Measurements from ENCODE around the gene ZNF334. TPM values are rescaled to one million over a fixed set of nuclear protein-coding genes. Genes with fewer than 3 reads are reported as not detected.
A peak's percentile ranks its signal among the peaks of the same experiment; 100 is the strongest.

The ZNF334 gene
- total RNA-seq, 1 experiment from 2014 or later: 18.7 TPM

DNA sequence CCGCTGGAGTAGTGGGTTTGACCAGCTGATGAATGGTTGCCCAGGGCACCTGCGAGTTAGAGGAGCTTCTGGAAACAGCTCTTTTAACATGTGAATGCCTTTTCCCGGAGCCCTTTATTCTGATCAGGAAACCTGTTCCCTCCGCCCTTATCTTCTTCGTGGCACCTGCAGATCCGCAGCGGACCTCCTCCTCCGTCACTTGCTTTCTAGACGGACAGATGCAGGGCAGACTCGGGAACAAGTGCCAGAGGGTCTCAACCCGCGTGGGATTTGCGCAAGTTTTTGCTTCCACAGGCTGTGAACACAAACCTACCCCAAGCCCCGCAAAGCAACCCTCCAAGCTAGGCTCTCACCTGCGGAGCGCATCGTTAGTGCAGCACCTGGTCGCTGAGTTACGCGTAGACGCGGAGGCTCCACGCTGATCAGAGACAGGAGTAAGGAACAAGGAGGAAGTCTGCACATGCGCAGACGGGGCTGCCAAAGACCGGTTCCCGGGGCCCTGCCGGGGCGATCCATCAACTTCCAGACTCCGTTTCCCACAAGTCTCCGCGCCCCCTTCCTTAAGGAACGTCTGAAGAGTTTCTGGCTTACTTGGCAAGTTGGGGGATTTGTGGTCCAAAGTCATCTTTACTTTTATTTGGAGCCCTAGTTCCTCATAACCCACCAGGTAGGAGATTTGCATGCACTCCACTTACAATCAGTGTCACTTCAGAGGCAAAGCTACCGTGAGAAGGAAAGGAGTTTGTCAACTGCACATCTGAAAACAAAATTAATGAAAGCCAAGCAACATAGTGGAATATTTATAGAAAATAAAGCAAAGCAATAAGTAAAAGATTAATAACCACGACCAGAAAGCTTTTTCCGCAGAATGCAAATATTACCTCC is 54.3 kb downstream of the ZNF334 start:
- ChIA-PET POLR2A (interaction anchor here (1.0 to 1.1 kb wide), 2 partner anchors 11 to 26 kb away, joined by 3 read pairs; no protein-coding TSS in a partner anchor), CTCF (interaction anchor here (1.7 kb wide), 1 partner anchor 26 kb away, joined by 8 read pairs; no protein-coding TSS in a partner anchor)
- H3K36me3 Mint-ChIP-seq: peaks cover 38% of the 10 kb centered on the region
- peaks cover 28% of the 10 kb centered on the region for H3K4me1 Mint-ChIP-seq
- peak overlapping the region; percentile 89 for H3K27ac Mint-ChIP-seq
- H3K4me3 Mint-ChIP-seq: peak overlapping the region; percentile 73
- ATAC-seq (peak; percentile 94), DNase-seq (ENCODE audit: low spot score) (peak; percentile 94)
- peaks cover 13% of the 10 kb centered on the region; the same call in 1 of the 2 replicates for H3K27me3 Mint-ChIP-seq (ENCODE audit: low read depth)
- H3K9me3 Mint-ChIP-seq: peaks cover 33% of the 10 kb centered on the region
- TF ChIP-seq, protein P1, sequence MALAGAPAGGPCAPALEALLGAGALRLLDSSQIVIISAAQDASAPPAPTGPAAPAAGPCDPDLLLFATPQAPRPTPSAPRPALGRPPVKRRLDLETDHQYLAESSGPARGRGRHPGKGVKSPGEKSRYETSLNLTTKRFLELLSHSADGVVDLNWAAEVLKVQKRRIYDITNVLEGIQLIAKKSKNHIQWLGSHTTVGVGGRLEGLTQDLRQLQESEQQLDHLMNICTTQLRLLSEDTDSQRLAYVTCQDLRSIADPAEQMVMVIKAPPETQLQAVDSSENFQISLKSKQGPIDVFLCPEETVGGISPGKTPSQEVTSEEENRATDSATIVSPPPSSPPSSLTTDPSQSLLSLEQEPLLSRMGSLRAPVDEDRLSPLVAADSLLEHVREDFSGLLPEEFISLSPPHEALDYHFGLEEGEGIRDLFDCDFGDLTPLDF (CRISPR knock-in tag; IDR thresholded peaks at IDR 0.05): peak; percentile 48; the same call in 1 of the 2 replicates
- TF ChIP-seq RORB (CRISPR knock-in tag; IDR thresholded peaks at IDR 0.05) (no peak), NR2C2 (CRISPR knock-in tag; IDR thresholded peaks at IDR 0.05) (0 out of 2 replicates have a peak, but pooled peaks have one; percentile 42), CREB1 (CRISPR knock-in tag; IDR thresholded peaks at IDR 0.05) (0 out of 2 replicates have a peak, but pooled peaks have one; percentile 53), NR1H2 (CRISPR knock-in tag; IDR thresholded peaks at IDR 0.05) (peak; percentile 54; the same call in 1 of the 2 replicates), HMGA2 (CRISPR knock-in tag; IDR thresholded peaks at IDR 0.05) (no peak), PRRX2 (CRISPR knock-in tag; IDR thresholded peaks at IDR 0.05) (no peak), SMAD3 (CRISPR knock-in tag; IDR thresholded peaks at IDR 0.05; ENCODE audit: borderline replicate concordance) (no peak), ZNF423 (CRISPR knock-in tag; IDR thresholded peaks at IDR 0.05) (no peak), ZNF232 (CRISPR knock-in tag; IDR thresholded peaks at IDR 0.05) (no peak), SMAD4 (CRISPR knock-in tag; IDR thresholded peaks at IDR 0.05) (no peak), ZNF671 (CRISPR knock-in tag; IDR thresholded peaks at IDR 0.05) (no peak), TEAD1 (CRISPR knock-in tag; IDR thresholded peaks at IDR 0.05) (peak; percentile 30; the same call in 1 of the 2 replicates), ZNF138 (CRISPR knock-in tag; conservative IDR thresholded peaks at IDR 0.05) (0 out of 2 replicates have a peak, but pooled peaks have one; percentile 39), NFYB (CRISPR knock-in tag; conservative IDR thresholded peaks at IDR 0.05; ENCODE audit: low read depth) (no peak), ZNF317 (CRISPR knock-in tag; IDR thresholded peaks at IDR 0.05; ENCODE audit: borderline replicate concordance, low read depth) (no peak), ZBTB21 (CRISPR knock-in tag; IDR thresholded peaks at IDR 0.05; ENCODE audit: borderline replicate concordance) (0 out of 2 replicates have a peak, but pooled peaks have one; percentile 39)
- TF ChIP-seq, protein P2, sequence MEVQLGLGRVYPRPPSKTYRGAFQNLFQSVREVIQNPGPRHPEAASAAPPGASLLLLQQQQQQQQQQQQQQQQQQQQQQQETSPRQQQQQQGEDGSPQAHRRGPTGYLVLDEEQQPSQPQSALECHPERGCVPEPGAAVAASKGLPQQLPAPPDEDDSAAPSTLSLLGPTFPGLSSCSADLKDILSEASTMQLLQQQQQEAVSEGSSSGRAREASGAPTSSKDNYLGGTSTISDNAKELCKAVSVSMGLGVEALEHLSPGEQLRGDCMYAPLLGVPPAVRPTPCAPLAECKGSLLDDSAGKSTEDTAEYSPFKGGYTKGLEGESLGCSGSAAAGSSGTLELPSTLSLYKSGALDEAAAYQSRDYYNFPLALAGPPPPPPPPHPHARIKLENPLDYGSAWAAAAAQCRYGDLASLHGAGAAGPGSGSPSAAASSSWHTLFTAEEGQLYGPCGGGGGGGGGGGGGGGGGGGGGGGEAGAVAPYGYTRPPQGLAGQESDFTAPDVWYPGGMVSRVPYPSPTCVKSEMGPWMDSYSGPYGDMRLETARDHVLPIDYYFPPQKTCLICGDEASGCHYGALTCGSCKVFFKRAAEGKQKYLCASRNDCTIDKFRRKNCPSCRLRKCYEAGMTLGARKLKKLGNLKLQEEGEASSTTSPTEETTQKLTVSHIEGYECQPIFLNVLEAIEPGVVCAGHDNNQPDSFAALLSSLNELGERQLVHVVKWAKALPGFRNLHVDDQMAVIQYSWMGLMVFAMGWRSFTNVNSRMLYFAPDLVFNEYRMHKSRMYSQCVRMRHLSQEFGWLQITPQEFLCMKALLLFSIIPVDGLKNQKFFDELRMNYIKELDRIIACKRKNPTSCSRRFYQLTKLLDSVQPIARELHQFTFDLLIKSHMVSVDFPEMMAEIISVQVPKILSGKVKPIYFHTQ (CRISPR knock-in tag; IDR thresholded peaks at IDR 0.05): no peak
- TF ChIP-seq, protein P3, sequence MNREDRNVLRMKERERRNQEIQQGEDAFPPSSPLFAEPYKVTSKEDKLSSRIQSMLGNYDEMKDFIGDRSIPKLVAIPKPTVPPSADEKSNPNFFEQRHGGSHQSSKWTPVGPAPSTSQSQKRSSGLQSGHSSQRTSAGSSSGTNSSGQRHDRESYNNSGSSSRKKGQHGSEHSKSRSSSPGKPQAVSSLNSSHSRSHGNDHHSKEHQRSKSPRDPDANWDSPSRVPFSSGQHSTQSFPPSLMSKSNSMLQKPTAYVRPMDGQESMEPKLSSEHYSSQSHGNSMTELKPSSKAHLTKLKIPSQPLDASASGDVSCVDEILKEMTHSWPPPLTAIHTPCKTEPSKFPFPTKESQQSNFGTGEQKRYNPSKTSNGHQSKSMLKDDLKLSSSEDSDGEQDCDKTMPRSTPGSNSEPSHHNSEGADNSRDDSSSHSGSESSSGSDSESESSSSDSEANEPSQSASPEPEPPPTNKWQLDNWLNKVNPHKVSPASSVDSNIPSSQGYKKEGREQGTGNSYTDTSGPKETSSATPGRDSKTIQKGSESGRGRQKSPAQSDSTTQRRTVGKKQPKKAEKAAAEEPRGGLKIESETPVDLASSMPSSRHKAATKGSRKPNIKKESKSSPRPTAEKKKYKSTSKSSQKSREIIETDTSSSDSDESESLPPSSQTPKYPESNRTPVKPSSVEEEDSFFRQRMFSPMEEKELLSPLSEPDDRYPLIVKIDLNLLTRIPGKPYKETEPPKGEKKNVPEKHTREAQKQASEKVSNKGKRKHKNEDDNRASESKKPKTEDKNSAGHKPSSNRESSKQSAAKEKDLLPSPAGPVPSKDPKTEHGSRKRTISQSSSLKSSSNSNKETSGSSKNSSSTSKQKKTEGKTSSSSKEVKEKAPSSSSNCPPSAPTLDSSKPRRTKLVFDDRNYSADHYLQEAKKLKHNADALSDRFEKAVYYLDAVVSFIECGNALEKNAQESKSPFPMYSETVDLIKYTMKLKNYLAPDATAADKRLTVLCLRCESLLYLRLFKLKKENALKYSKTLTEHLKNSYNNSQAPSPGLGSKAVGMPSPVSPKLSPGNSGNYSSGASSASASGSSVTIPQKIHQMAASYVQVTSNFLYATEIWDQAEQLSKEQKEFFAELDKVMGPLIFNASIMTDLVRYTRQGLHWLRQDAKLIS (CRISPR knock-in tag; IDR thresholded peaks at IDR 0.05; ENCODE audit: borderline replicate concordance): 0 out of 2 replicates have a peak, but pooled peaks have one; percentile 23
- TF ChIP-seq, protein P4, sequence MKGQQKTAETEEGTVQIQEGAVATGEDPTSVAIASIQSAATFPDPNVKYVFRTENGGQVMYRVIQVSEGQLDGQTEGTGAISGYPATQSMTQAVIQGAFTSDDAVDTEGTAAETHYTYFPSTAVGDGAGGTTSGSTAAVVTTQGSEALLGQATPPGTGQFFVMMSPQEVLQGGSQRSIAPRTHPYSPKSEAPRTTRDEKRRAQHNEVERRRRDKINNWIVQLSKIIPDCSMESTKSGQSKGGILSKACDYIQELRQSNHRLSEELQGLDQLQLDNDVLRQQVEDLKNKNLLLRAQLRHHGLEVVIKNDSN (CRISPR knock-in tag; IDR thresholded peaks at IDR 0.05): no peak
- TF ChIP-seq, protein P5, sequence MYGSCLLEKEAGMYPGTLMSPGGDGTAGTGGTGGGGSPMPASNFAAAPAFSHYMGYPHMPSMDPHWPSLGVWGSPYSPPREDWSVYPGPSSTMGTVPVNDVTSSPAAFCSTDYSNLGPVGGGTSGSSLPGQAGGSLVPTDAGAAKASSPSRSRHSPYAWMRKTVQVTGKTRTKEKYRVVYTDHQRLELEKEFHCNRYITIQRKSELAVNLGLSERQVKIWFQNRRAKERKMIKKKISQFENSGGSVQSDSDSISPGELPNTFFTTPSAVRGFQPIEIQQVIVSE (CRISPR knock-in tag; IDR thresholded peaks at IDR 0.05; ENCODE audit: borderline replicate concordance): no peak
- TF ChIP-seq, protein P6, sequence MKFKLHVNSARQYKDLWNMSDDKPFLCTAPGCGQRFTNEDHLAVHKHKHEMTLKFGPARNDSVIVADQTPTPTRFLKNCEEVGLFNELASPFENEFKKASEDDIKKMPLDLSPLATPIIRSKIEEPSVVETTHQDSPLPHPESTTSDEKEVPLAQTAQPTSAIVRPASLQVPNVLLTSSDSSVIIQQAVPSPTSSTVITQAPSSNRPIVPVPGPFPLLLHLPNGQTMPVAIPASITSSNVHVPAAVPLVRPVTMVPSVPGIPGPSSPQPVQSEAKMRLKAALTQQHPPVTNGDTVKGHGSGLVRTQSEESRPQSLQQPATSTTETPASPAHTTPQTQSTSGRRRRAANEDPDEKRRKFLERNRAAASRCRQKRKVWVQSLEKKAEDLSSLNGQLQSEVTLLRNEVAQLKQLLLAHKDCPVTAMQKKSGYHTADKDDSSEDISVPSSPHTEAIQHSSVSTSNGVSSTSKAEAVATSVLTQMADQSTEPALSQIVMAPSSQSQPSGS (CRISPR knock-in tag; IDR thresholded peaks at IDR 0.05; ENCODE audit: borderline replicate concordance, low read depth): no peak
- TF ChIP-seq, protein P7, sequence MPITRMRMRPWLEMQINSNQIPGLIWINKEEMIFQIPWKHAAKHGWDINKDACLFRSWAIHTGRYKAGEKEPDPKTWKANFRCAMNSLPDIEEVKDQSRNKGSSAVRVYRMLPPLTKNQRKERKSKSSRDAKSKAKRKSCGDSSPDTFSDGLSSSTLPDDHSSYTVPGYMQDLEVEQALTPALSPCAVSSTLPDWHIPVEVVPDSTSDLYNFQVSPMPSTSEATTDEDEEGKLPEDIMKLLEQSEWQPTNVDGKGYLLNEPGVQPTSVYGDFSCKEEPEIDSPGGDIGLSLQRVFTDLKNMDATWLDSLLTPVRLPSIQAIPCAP (CRISPR knock-in tag; IDR thresholded peaks at IDR 0.05): peak; percentile 84
- TF ChIP-seq, protein P8, sequence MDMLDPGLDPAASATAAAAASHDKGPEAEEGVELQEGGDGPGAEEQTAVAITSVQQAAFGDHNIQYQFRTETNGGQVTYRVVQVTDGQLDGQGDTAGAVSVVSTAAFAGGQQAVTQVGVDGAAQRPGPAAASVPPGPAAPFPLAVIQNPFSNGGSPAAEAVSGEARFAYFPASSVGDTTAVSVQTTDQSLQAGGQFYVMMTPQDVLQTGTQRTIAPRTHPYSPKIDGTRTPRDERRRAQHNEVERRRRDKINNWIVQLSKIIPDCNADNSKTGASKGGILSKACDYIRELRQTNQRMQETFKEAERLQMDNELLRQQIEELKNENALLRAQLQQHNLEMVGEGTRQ (CRISPR knock-in tag; IDR thresholded peaks at IDR 0.05): no peak
